ENCODE results near the gene MC3R.

DNA sequence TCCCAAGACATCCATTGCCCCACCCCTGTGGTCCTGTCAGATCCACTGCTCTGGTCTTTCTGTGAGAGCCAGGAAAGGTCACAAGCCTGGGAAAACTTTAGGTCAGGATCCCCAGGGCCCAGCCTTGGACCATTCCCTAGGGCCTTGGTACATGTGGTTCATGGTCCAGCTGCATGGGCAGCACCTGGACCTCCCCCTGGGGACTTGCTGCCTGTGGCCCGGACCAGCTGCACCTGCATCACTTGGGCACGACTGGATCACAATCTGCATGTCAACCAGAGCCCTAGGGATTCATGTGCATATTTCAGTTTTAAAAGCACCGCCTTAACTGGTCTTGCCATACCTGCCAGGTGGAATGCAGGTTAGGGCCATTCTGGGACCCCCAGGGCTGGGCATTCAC, 44.3 kb upstream of the MC3R start:
- TF ChIP-seq, protein P1, sequence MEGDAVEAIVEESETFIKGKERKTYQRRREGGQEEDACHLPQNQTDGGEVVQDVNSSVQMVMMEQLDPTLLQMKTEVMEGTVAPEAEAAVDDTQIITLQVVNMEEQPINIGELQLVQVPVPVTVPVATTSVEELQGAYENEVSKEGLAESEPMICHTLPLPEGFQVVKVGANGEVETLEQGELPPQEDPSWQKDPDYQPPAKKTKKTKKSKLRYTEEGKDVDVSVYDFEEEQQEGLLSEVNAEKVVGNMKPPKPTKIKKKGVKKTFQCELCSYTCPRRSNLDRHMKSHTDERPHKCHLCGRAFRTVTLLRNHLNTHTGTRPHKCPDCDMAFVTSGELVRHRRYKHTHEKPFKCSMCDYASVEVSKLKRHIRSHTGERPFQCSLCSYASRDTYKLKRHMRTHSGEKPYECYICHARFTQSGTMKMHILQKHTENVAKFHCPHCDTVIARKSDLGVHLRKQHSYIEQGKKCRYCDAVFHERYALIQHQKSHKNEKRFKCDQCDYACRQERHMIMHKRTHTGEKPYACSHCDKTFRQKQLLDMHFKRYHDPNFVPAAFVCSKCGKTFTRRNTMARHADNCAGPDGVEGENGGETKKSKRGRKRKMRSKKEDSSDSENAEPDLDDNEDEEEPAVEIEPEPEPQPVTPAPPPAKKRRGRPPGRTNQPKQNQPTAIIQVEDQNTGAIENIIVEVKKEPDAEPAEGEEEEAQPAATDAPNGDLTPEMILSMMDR (IDR thresholded peaks at IDR 0.05; ENCODE audit: low read length), result no peak
- TF ChIP-seq EZH2 (IDR thresholded peaks at IDR 0.05; ENCODE audit: borderline replicate concordance, low read length), result no peak

All from OCI-LY1 (cell line).